Measurements from ENCODE around the gene CUX1.

DNA sequence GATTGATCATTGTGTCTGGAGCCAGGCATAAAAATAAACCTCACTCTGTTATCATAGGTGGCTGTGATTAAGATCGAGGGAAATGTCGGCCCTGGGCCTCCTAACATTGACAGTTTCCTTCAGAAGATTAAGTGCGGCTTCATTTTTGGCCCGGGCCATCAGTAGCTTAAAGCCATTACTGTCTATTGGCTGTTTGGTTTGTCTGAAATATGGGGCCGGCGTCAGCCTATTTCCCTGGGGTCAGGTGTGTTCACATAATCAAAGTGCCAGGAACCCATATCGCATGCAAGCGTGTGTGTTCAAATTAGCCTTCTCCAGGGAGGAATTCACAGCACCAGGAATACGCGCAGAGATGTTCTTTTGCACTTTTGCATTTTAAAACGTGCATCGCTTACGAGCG, 114.7 kb downstream of the CUX1 start:
- no peak for TF ChIP-seq EZH2 (IDR thresholded peaks at IDR 0.05; ENCODE audit: low read length, missing control alignments)
- TF ChIP-seq CTCF (conservative IDR thresholded peaks at IDR 0.05 in 1 of 2, IDR thresholded peaks at IDR 0.05 in 1 of 2; ENCODE audit: low read depth in 1 of 2, low read length in 2 of 2), result no peak

All from fibroblast of lung (primary cell).